GM12878 (cell line): Measurements from ENCODE around the gene IRAK2. TPM values are rescaled to one million over a fixed set of nuclear protein-coding genes. Genes with fewer than 3 reads are reported as not detected.

Experiments used
- ATF7 ChIP-seq: fragments of 450-650 bp; IDR thresholded peaks from 2 replicates; pipeline ENCODE4 v1.6.1; 2016; ENCODE audit warnings: low read depth, mild to moderate bottlenecking
- BCL3 ChIP-seq: IDR thresholded peaks from 2 replicates; pipeline ENCODE4 v1.6.1; 2011; ENCODE audit warnings: borderline replicate concordance, low read depth, mild to moderate bottlenecking, moderate library complexity, low read length; ENCODE audit not compliant: insufficient read depth, poor library complexity, severe bottlenecking
- CEBPB ChIP-seq, 2 experiments: fragments of 150-350 bp in 1 of 2; IDR thresholded peaks; 2 replicates each; pipeline ENCODE4 v1.6.1; 2012 to 2014; ENCODE audit warnings: low read depth in 2 of 2, low read length in 2 of 2, borderline replicate concordance in 1 of 2, inconsistent platforms in 1 of 2
- EED ChIP-seq: sonication (generic); IDR thresholded peaks from 2 replicates; pipeline ENCODE4 v1.6.1; 2016; ENCODE audit warnings: antibody characterized with exemption, low read depth
- ELK1 ChIP-seq: IDR thresholded peaks from 2 replicates; pipeline ENCODE4 v1.6.1; 2012; ENCODE audit warnings: low read depth, low read length, improper control_type of control experiment
- ETV6 ChIP-seq, 2 experiments: fragments of 450-650 bp in 1 of 2; IDR thresholded peaks in 1 of 2; conservative IDR thresholded peaks in 1 of 2; 2 replicates each; pipeline ENCODE4 v1.6.1; 2014; ENCODE audit warnings: antibody characterized with exemption in 1 of 2, borderline replicate concordance in 1 of 2, low read depth in 1 of 2, mild to moderate bottlenecking in 1 of 2, moderate library complexity in 1 of 2
- HDGF ChIP-seq: fragments of 450-650 bp; IDR thresholded peaks from 2 replicates; pipeline ENCODE4 v1.6.1; 2016; ENCODE audit warnings: antibody characterized with exemption
- IRF4 ChIP-seq: IDR thresholded peaks from 2 replicates; pipeline ENCODE4 v1.6.1; 2011; ENCODE audit warnings: low read depth, low read length
- MEF2B ChIP-seq: fragments of 450-650 bp; IDR thresholded peaks from 2 replicates; pipeline ENCODE4 v1.6.1; 2018; ENCODE audit warnings: mild to moderate bottlenecking, moderate library complexity; ENCODE audit not compliant: partially characterized antibody, poor library complexity, severe bottlenecking
- MXI1 ChIP-seq: fragments of 150-350 bp; IDR thresholded peaks from 2 replicates; pipeline ENCODE4 v1.6.1; 2011; ENCODE audit warnings: low read depth, mild to moderate bottlenecking, inconsistent platforms, low read length, improper control_type of control experiment
- NKRF ChIP-seq: fragments of 450-650 bp; conservative IDR thresholded peaks from 2 replicates; pipeline ENCODE4 v1.6.1; 2017; ENCODE audit warnings: mild to moderate bottlenecking, moderate library complexity
- PKNOX1 ChIP-seq: fragments of 450-650 bp; IDR thresholded peaks from 2 replicates; pipeline ENCODE4 v1.6.1; 2016; ENCODE audit warnings: mild to moderate bottlenecking
- PML ChIP-seq: IDR thresholded peaks from 2 replicates; pipeline ENCODE4 v1.6.1; 2012; ENCODE audit warnings: low read length, inconsistent platforms
- POLR2AphosphoS2 ChIP-seq: IDR thresholded peaks from 2 replicates; pipeline ENCODE4 v1.6.1; 2011; ENCODE audit warnings: low read depth, mild to moderate bottlenecking, low read length, improper control_type of control experiment, moderate library complexity
- POLR2AphosphoS5 ChIP-seq: IDR thresholded peaks from 2 replicates; pipeline ENCODE4 v1.6.1; 2011; ENCODE audit warnings: mild to moderate bottlenecking, low read length, inconsistent platforms
- RB1 ChIP-seq: fragments of 450-650 bp; formaldehyde crosslinking; IDR thresholded peaks from 2 replicates; pipeline ENCODE4 v1.6.1; 2017; ENCODE audit warnings: mild to moderate bottlenecking, borderline replicate concordance
- RELB ChIP-seq: fragments of 450-650 bp; IDR thresholded peaks from 2 replicates; pipeline ENCODE4 v1.6.1; 2017; ENCODE audit warnings: low read depth, mild to moderate bottlenecking, moderate library complexity
- SMARCA5 ChIP-seq: fragments of 450-650 bp; IDR thresholded peaks from 2 replicates; pipeline ENCODE4 v1.6.1; 2017; ENCODE audit warnings: mild to moderate bottlenecking
- SPI1 ChIP-seq: IDR thresholded peaks from 2 replicates; pipeline ENCODE4 v1.6.1; 2011; ENCODE audit warnings: low read depth, mild to moderate bottlenecking, low read length, moderate library complexity, borderline replicate concordance; ENCODE audit not compliant: insufficient read depth
- SRF ChIP-seq, 2 experiments: IDR thresholded peaks; 2 replicates each; pipeline ENCODE4 v1.6.1; 2011; ENCODE audit warnings: low read depth in 2 of 2, low read length in 2 of 2, mild to moderate bottlenecking in 1 of 2, moderate library complexity in 1 of 2
- YBX1 ChIP-seq: fragments of 450-650 bp; IDR thresholded peaks from 2 replicates; pipeline ENCODE4 v1.6.1; 2016; ENCODE audit warnings: antibody characterized with exemption
- polyA plus RNA-seq, 11 experiments: library from polyadenylated mRNA; depleted of rRNA in 4 of 11; unstranded in 6 of 11; stranded (reverse) in 5 of 11; fragments of >200 nt; fragmentation: Nextera tagmentation in 4 of 11; fragmentation: Illumina TruSeq in 1 of 11; extraction: Ambion mirVana in 4 of 11; extraction: Trizol in 1 of 11; gene quantifications; 1 replicate in 1 of 11; 2 replicates in 10 of 11; pipeline versions ENCODE4 v1.2.1 to v1.2.3, GENCODE V29; 2011 to 2016; ENCODE audit warnings: inconsistent platforms in 2 of 11, missing spikeins in 2 of 11, low read depth in 1 of 11
- total RNA-seq, 4 experiments: library from RNA; depleted of rRNA in 3 of 4; stranded (reverse); fragments of >200 nt in 3 of 4; fragmentation: Illumina TruSeq in 1 of 4; extraction: Trizol in 1 of 4; gene quantifications; 2 replicates each; pipeline versions ENCODE4 v1.2.1 to v1.2.3, GENCODE V29; 2013 to 2021

The IRAK2 gene
- total and polyA plus RNA-seq, 10 of the 15 experiments (the other 5 are each of a cell fraction or from before 2014, with no cell fraction given) = 0.48 to 5.7 (median 4.5) TPM

GRCh38 chr3:10292505-10293419, 128.0 kb downstream of the IRAK2 start, which contains the start of gene GHRL (continued):
- peak in 1 of 2 experiments; percentile 49; a peak in 1 of 4 replicates for TF ChIP-seq CEBPB (IDR thresholded peaks at IDR 0.05; ENCODE audit: borderline replicate concordance in 1 of 2, low read depth in 2 of 2, low read length in 2 of 2)
- TF ChIP-seq RELB = peak; percentile 94
- peak; percentile 62; the same call in 1 of the 2 replicates for TF ChIP-seq HDGF
- TF ChIP-seq MEF2B = peak; percentile 99
- TF ChIP-seq SRF (IDR thresholded peaks at IDR 0.05; ENCODE audit: low read depth in 2 of 2, low read length in 2 of 2) = peak; percentile 24 to 51; a peak in 1 of 4 replicates
- peak; percentile 52; the same call in 1 of the 2 replicates for TF ChIP-seq IRF4
- peak; percentile 79 for TF ChIP-seq EED
- TF ChIP-seq RB1 = peak; percentile 59; the same call in 1 of the 2 replicates
- no peak for TF ChIP-seq SMARCA5
- TF ChIP-seq ETV6 (conservative IDR thresholded peaks at IDR 0.05 in 1 of 2, IDR thresholded peaks at IDR 0.05 in 1 of 2; ENCODE audit: borderline replicate concordance in 1 of 2, low read depth in 1 of 2) = peak in 1 of 2 experiments; percentile 98; a peak in 2 of 4 replicates
- peak; percentile 91 for TF ChIP-seq PKNOX1
- TF ChIP-seq POLR2AphosphoS5 = peak; percentile 82; the same call in 1 of the 2 replicates
- 0 out of 2 replicates have a peak, but pooled peaks have one; percentile 16 for TF ChIP-seq ATF7
- 0 out of 2 replicates have a peak, but pooled peaks have one; percentile 3 for TF ChIP-seq NKRF
- TF ChIP-seq BCL3 = peak; percentile 16
- TF ChIP-seq MXI1 = peak; percentile 59; the same call in 1 of the 2 replicates
- peak; percentile 86 for TF ChIP-seq SPI1
- 0 out of 2 replicates have a peak, but pooled peaks have one; percentile 41 for TF ChIP-seq ELK1
- TF ChIP-seq YBX1 = no peak
- peak; percentile 76 for TF ChIP-seq PML
- peak; percentile 41; the same call in 1 of the 2 replicates for TF ChIP-seq POLR2AphosphoS2
